Measurements from ENCODE around the gene CKMT2.

The CKMT2 gene

GRCh38 chr5:81209386-81209785 is 23.7 kb upstream of the CKMT2 start:
- no peak overlapping the region for H3K4me3 ChIP-seq (ENCODE audit: low read depth, low read length)
- no peak for DNase-seq (ENCODE audit: low read depth, low spot score)
- TF ChIP-seq CTCF (IDR thresholded peaks at IDR 0.05; ENCODE audit: insufficient read depth, low read length, missing control alignments), result no peak
- ChIA-PET CTCF (interaction anchor here (0.9 to 2.0 kb wide), 4 partner anchors 14 to 91 kb away, joined by 3 to 6 read pairs (median 5); no protein-coding TSS in a partner anchor), POLR2A (no interaction called here)

GRCh38 chr5:81209869-81210493 is 23.1 kb upstream of the CKMT2 start:
- no peak for DNase-seq (ENCODE audit: low read depth, low spot score)
- POLR2A ChIA-PET, result no interaction called here
- H3K4me3 ChIP-seq (ENCODE audit: low read depth, low read length), result no peak overlapping the region
- CTCF ChIA-PET, result interaction anchor here (0.9 to 1.5 kb wide), 3 partner anchors 15 to 18 kb away, joined by 3 to 6 read pairs (median 4); no protein-coding TSS in a partner anchor
- no peak for TF ChIP-seq CTCF (IDR thresholded peaks at IDR 0.05; ENCODE audit: insufficient read depth, low read length, missing control alignments)

DNA sequence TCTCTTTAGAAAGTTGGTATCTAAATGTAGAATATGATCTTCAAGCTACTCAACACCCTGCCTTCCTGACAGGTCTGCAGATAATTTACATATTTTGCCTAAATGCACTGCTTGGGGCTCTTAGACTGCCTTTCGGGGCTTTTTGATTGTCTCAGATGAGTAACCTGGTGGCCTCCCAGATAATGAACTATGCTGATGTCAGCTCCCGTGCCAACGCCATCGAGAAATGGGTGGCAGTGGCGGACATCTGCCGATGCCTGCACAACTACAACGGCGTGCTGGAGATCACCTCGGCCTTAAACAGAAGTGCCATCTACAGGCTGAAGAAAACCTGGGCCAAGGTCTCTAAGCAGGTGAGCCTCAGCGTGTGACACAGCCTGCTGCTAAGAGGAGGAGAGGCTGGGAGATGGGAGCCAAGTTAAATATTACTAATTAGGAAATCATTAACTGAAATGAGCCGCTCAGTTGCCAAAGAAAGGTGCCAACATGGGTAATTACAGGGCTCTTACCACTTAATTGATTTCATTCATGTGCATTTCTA is 20.8 kb upstream of the CKMT2 start:
- DNase-seq (ENCODE audit: low read depth, low spot score), result no peak
- no peak overlapping the region for H3K4me3 ChIP-seq (ENCODE audit: low read depth, low read length)
- ChIA-PET POLR2A (no interaction called here), CTCF (interaction anchor here (0.7 to 1.0 kb wide), 2 partner anchors 17 to 87 kb away, joined by 3 to 4 read pairs; no protein-coding TSS in a partner anchor)
- no peak for TF ChIP-seq CTCF (IDR thresholded peaks at IDR 0.05; ENCODE audit: insufficient read depth, low read length, missing control alignments)

GRCh38 chr5:81213070-81213469 is 20.1 kb upstream of the CKMT2 start:
- CTCF ChIA-PET, result interaction anchor here (1.0 kb wide), 1 partner anchor 18 kb away, joined by 5 read pairs; no protein-coding TSS in a partner anchor
- DNase-seq (ENCODE audit: low read depth, low spot score), result no peak
- POLR2A ChIA-PET, result no interaction called here
- no peak for TF ChIP-seq CTCF (IDR thresholded peaks at IDR 0.05; ENCODE audit: insufficient read depth, low read length, missing control alignments)
- H3K4me3 ChIP-seq (ENCODE audit: low read depth, low read length), result no peak overlapping the region

GRCh38 chr5:81214848-81215247 is 18.3 kb upstream of the CKMT2 start:
- no peak overlapping the region for H3K4me3 ChIP-seq (ENCODE audit: low read depth, low read length)
- TF ChIP-seq CTCF (IDR thresholded peaks at IDR 0.05; ENCODE audit: insufficient read depth, low read length, missing control alignments), result no peak
- CTCF ChIA-PET, result no interaction called here
- POLR2A ChIA-PET, result no interaction called here
- DNase-seq (ENCODE audit: low read depth, low spot score), result no peak

GRCh38 chr5:81216152-81216551 is 17.0 kb upstream of the CKMT2 start:
- POLR2A ChIA-PET, result no interaction called here

More at GRCh38 chr5:81216152-81216551, 17.0 kb upstream of the CKMT2 start:
- CTCF ChIA-PET, result interaction anchor here (0.7 to 1.0 kb wide), 2 partner anchors 21 to 529 kb away, joined by 3 to 5 read pairs; no protein-coding TSS in a partner anchor
- DNase-seq (ENCODE audit: low read depth, low spot score), result no peak
- no peak for TF ChIP-seq CTCF (IDR thresholded peaks at IDR 0.05; ENCODE audit: insufficient read depth, low read length, missing control alignments)
- no peak overlapping the region for H3K4me3 ChIP-seq (ENCODE audit: low read depth, low read length)
